GM12878 (cell line): Measurements from ENCODE around the gene TNP2. TPM values are rescaled to one million over a fixed set of nuclear protein-coding genes. Genes with fewer than 3 reads are reported as not detected.
A peak's percentile ranks its signal among the peaks of the same experiment; 100 is the strongest.

Experiments used
- ATAC-seq: fragments of 200-7000 bp; cut with Tn5 transposase; 3 replicates; pipeline ENCODE4 v1.9.1; 2020; ENCODE audit warnings: mild to moderate bottlenecking, moderate library complexity
- BruUV-seq: library from RNA; stranded (reverse); fragments of 400-500 nt; replicated peaks from 2 replicates; lab custom pipeline; 2021; lab: Mats Ljungman, UMichigan
- CTCF ChIA-PET: fragments of 300-600 bp; sonication (Branson Sonifier 250); formaldehyde crosslinking; extraction: SDS; loops from one replicate; lab custom pipeline; 2021; ENCODE audit warnings: inconsistent platforms; lab: Yijun Ruan, JAX
- POLR2A ChIA-PET: fragments of 350-600 bp; formaldehyde crosslinking; extraction: SDS; loops from one replicate; lab custom pipeline; 2021; ENCODE audit warnings: inconsistent platforms; lab: Charles Lee
- RAD21 ChIA-PET: fragments of 300-600 bp; sonication (Branson Sonifier 250); formaldehyde crosslinking; loops from one replicate; lab custom pipeline; 2023; ENCODE audit warnings: antibody characterized with exemption; ENCODE audit not compliant: unreplicated experiment; lab: Charles Lee
- SMC1A ChIA-PET: fragments of 300-600 bp; sonication (Branson Sonifier 250); formaldehyde crosslinking; loops from one replicate; lab custom pipeline; 2023; ENCODE audit not compliant: unreplicated experiment, uncharacterized antibody; lab: Charles Lee
- DNase-seq: peaks from one replicate; pipeline ENCODE4 v3.0.0-alpha.2; 2011; ENCODE audit warnings: low read depth, low spot score
- FAIRE-seq: peaks from 3 replicates; lab custom pipeline; 2011; peaks lifted over from hg19 to GRCh38; lab: Jason Lieb, UNC
- H2AFZ ChIP-seq: 2 replicates; pipeline ENCODE4 v1.6.0; 2011; ENCODE audit warnings: low read depth, low read length, control low read depth; ENCODE audit not compliant: control insufficient read depth
- H3K27ac ChIP-seq: 2 replicates; pipeline ENCODE4 v1.5.1; 2011; ENCODE audit warnings: control low read depth; ENCODE audit not compliant: control insufficient read depth, insufficient read depth
- H3K27me3 ChIP-seq, 2 experiments: replicated peaks in 1 of 2; 2 replicates each; pipeline versions ENCODE4 v1.6.0 to v1.6.1; 2011; ENCODE audit warnings: low read length in 1 of 2; ENCODE audit not compliant: control insufficient read depth in 2 of 2, insufficient read depth in 2 of 2
- H3K36me3 ChIP-seq, 2 experiments: 2 replicates each; pipeline ENCODE4 v1.5.1; 2011; ENCODE audit warnings: low read length in 1 of 2; ENCODE audit not compliant: control insufficient read depth in 2 of 2, insufficient read depth in 2 of 2
- H3K4me1 ChIP-seq: 2 replicates; pipeline ENCODE4 v1.6.1; 2011; ENCODE audit warnings: mild to moderate bottlenecking, low read length, moderate library complexity, mixed read lengths; ENCODE audit not compliant: control insufficient read depth, insufficient read depth
- H3K4me2 ChIP-seq: 2 replicates; pipeline ENCODE4 v1.6.0; 2011; ENCODE audit warnings: control low read depth; ENCODE audit not compliant: control insufficient read depth, insufficient read depth
- H3K4me3 ChIP-seq: fragments of 200-600 bp; sonication (generic); 2 replicates; pipeline ENCODE4 v1.5.1; 2016
- H3K79me2 ChIP-seq: 2 replicates; pipeline ENCODE4 v1.6.0; 2011; ENCODE audit warnings: low read length; ENCODE audit not compliant: control insufficient read depth, insufficient read depth
- H3K9ac ChIP-seq: 2 replicates; pipeline ENCODE4 v1.8.0; 2011; ENCODE audit warnings: low read length, control low read depth, mixed read lengths; ENCODE audit not compliant: control insufficient read depth, insufficient read depth
- H3K9me3 ChIP-seq: replicated peaks from 3 replicates; pipeline ENCODE4 v1.5.1; 2011; ENCODE audit warnings: mild to moderate bottlenecking, low read length; ENCODE audit not compliant: control insufficient read depth, insufficient read depth
- H4K20me1 ChIP-seq: 2 replicates; pipeline ENCODE4 v1.6.0; 2011; ENCODE audit not compliant: control insufficient read depth, insufficient read depth
- BACH1 ChIP-seq: fragments of 450-650 bp; IDR thresholded peaks from 2 replicates; pipeline ENCODE4 v1.6.1; 2017; ENCODE audit warnings: mild to moderate bottlenecking, borderline replicate concordance
- BMI1 ChIP-seq: fragments of 450-650 bp; IDR thresholded peaks from 2 replicates; pipeline ENCODE4 v1.6.1; 2016; ENCODE audit warnings: mild to moderate bottlenecking, moderate library complexity, borderline replicate concordance
- E2F4 ChIP-seq: IDR thresholded peaks from 2 replicates; pipeline ENCODE4 v1.6.1; 2012; ENCODE audit warnings: low read depth, low read length, improper control_type of control experiment
- GABPA ChIP-seq: IDR thresholded peaks from 2 replicates; pipeline ENCODE4 v1.6.1; 2014; ENCODE audit warnings: antibody characterized with exemption, low read depth, mild to moderate bottlenecking, inconsistent platforms
- KAT2A ChIP-seq: conservative IDR thresholded peaks from 2 replicates; pipeline ENCODE4 v1.6.1; 2011; ENCODE audit warnings: low read depth, low read length; ENCODE audit not compliant: control insufficient read depth
- KDM1A ChIP-seq: fragments of 200-600 bp; sonication (generic); IDR thresholded peaks from 2 replicates; pipeline ENCODE4 v1.6.1; 2016; ENCODE audit warnings: borderline replicate concordance
- MTA2 ChIP-seq: fragments of 450-650 bp; IDR thresholded peaks from 2 replicates; pipeline ENCODE4 v1.6.1; 2016; ENCODE audit warnings: low read depth, mild to moderate bottlenecking, moderate library complexity
- NBN ChIP-seq: fragments of 450-650 bp; IDR thresholded peaks from 2 replicates; pipeline ENCODE4 v1.6.1; 2016
- NR2C1 ChIP-seq: fragments of 450-650 bp; IDR thresholded peaks from 2 replicates; pipeline ENCODE4 v1.6.1; 2017; ENCODE audit warnings: antibody characterized with exemption, mild to moderate bottlenecking, moderate library complexity
- PML ChIP-seq: IDR thresholded peaks from 2 replicates; pipeline ENCODE4 v1.6.1; 2012; ENCODE audit warnings: low read length, inconsistent platforms
- SMARCA5 ChIP-seq: fragments of 450-650 bp; IDR thresholded peaks from 2 replicates; pipeline ENCODE4 v1.6.1; 2017; ENCODE audit warnings: mild to moderate bottlenecking
- SREBF2 ChIP-seq: IDR thresholded peaks from 2 replicates; pipeline ENCODE4 v1.6.1; 2012; ENCODE audit warnings: mild to moderate bottlenecking, low read length
- WRNIP1 ChIP-seq: IDR thresholded peaks from 2 replicates; pipeline ENCODE4 v1.6.1; 2011; ENCODE audit warnings: low read depth, low read length, improper control_type of control experiment, borderline replicate concordance
- ZNF217 ChIP-seq: fragments of 450-650 bp; IDR thresholded peaks from 2 replicates; pipeline ENCODE4 v1.6.1; 2017; ENCODE audit warnings: antibody characterized with exemption, mild to moderate bottlenecking
- WGBS: methylation state at CpG from one replicate; pipeline ENCODE4 v1.1.6; 2016; ENCODE audit warnings: low lambda C conversion rate; ENCODE audit not compliant: insufficient replicate concordance, insufficient coverage; ENCODE audit errors: missing lambda C conversion rate; 5-methylcytosine and 5-hydroxymethylcytosine counted together
- in situ Hi-C: fragments of 300-500 bp; cut with MboI; formaldehyde crosslinking; loops from 9 replicates; pipeline ENCODE4 v1.14.3; 2018; ENCODE audit warnings: mixed read lengths
- intact Hi-C: fragments of 100-400 bp; cut with micrococcal nuclease; formaldehyde crosslinking; loops from one replicate; pipeline ENCODE4 v1.14.2; 2022; ENCODE audit not compliant: unreplicated experiment
- polyA plus RNA-seq, 11 experiments: library from polyadenylated mRNA; depleted of rRNA in 4 of 11; unstranded in 6 of 11; stranded (reverse) in 5 of 11; fragments of >200 nt; fragmentation: Nextera tagmentation in 4 of 11; fragmentation: Illumina TruSeq in 1 of 11; extraction: Ambion mirVana in 4 of 11; extraction: Trizol in 1 of 11; gene quantifications; 1 replicate in 1 of 11; 2 replicates in 10 of 11; pipeline versions ENCODE4 v1.2.1 to v1.2.3, GENCODE V29; 2011 to 2016; ENCODE audit warnings: inconsistent platforms in 2 of 11, missing spikeins in 2 of 11, low read depth in 1 of 11
- total RNA-seq, 4 experiments: library from RNA; depleted of rRNA in 3 of 4; stranded (reverse); fragments of >200 nt in 3 of 4; fragmentation: Illumina TruSeq in 1 of 4; extraction: Trizol in 1 of 4; gene quantifications; 2 replicates each; pipeline versions ENCODE4 v1.2.1 to v1.2.3, GENCODE V29; 2013 to 2021

TNP2 gene
- total and polyA plus RNA-seq, 10 of the 15 experiments (the other 5 are each of a cell fraction or from before 2014, with no cell fraction given): not detected

GRCh38 chr16:11296351-11296705 lies 27.2 kb upstream of the TNP2 start:
- Histone ChIP-seq H3K4me1 (peaks cover 48% of the 10 kb centered on the region), H3K4me3 (no peak overlapping the region), H4K20me1 (no peaks in the 10 kb centered on the region), H3K4me2 (no peak overlapping the region), H3K36me3 (no peaks in the 10 kb centered on the region), H3K27me3 (no peaks in the 10 kb centered on the region), H2AFZ (no peak overlapping the region), H3K79me2 (no peaks in the 10 kb centered on the region; the same call in 1 of the 2 replicates), H3K27ac (no peak overlapping the region), H3K9me3 (no peaks in the 10 kb centered on the region), H3K9ac (no peak overlapping the region)
- BruUV-seq: no TSS peak
- TF ChIP-seq SMARCA5 (peak; percentile 58; the same call in 1 of the 2 replicates), PML (no peak), BACH1 (no peak), NBN (no peak), BMI1 (no peak), E2F4 (no peak), KDM1A (no peak), GABPA (no peak), MTA2 (no peak), ZNF217 (peak; percentile 71), WRNIP1 (no peak), SREBF2 (no peak), NR2C1 (no peak), KAT2A (no peak)
- FAIRE-seq (no peak), DNase-seq (no peak), ATAC-seq (no peak)
- in situ Hi-C loops (no loop called here), intact Hi-C loops (loop anchor here (5.0 kb wide), 2 partner anchors 94 to 219 kb away; no protein-coding TSS in a partner anchor)
- RAD21 ChIA-PET: interaction anchor here (1.5 to 6.8 kb wide), 11 partner anchors 11 to 332 kb away, joined by 4 to 206 read pairs (median 26); partner anchors contain the start of genes PRM2 and SOCS1
- POLR2A ChIA-PET: interaction anchor here (0.5 to 6.0 kb wide), 7 partner anchors 10 to 70 kb away, joined by 4 to 85 read pairs (median 6); partner anchors contain the start of gene SOCS1
- CTCF ChIA-PET: interaction anchor here (1.0 to 7.4 kb wide), 7 partner anchors 10 to 77 kb away, joined by 3 to 104 read pairs (median 15); partner anchors contain the start of gene SOCS1
- SMC1A ChIA-PET: interaction anchor here (0.9 to 8.4 kb wide), 15 partner anchors 11 to 331 kb away, joined by 3 to 194 read pairs (median 23); partner anchors contain the start of gene SOCS1
- WGBS: 86% methylated on average over 3 of the region's 3 CpGs
